HG02678 (cell line): ENCODE data around the gene ZBTB17.
A peak's percentile ranks its signal among the peaks of the same experiment; 100 is the strongest.
"Not testable (repeated sequence)": the region's sequence is repeated elsewhere in the genome, so short reads cannot be mapped to it uniquely, and the experiment has no call there.

Source experiments
- ATAC-seq: cut with Tn5 transposase; IDR thresholded peaks from one replicate; pipeline ENCODE4 v1.9.1; 2021; ENCODE audit warnings: mild to moderate bottlenecking, moderate library complexity; ENCODE audit not compliant: unreplicated experiment

The ZBTB17 gene

GRCh38 chr1:15937706-15938168, 38.2 kb downstream of the ZBTB17 start:
- no peak for ATAC-seq

GRCh38 chr1:15937146-15937545, 38.8 kb downstream of the ZBTB17 start:
- no peak for ATAC-seq

- no peak for ATAC-seq
These were observed 39.9 kb downstream of the ZBTB17 start for GRCh38 chr1:15936025-15936424.

- ATAC-seq = no peak
These were observed 40.6 kb downstream of the ZBTB17 start for GRCh38 chr1:15935056-15935950.

GRCh38 chr1:15934211-15935055, 41.5 kb downstream of the ZBTB17 start:
- ATAC-seq = no peak

- no peak for ATAC-seq
These were observed 42.2 kb downstream of the ZBTB17 start for GRCh38 chr1:15933684-15934083.

- ATAC-seq = no peak
These were observed 43.3 kb downstream of the ZBTB17 start for GRCh38 chr1:15932612-15933011.

GRCh38 chr1:15931884-15932283, 44.0 kb downstream of the ZBTB17 start:
- ATAC-seq = no peak

GRCh38 chr1:15931401-15931800, 44.5 kb downstream of the ZBTB17 start:
- ATAC-seq = no peak

- no peak for ATAC-seq
These were observed 46.6 kb downstream of the ZBTB17 start for GRCh38 chr1:15928971-15929965.

- ATAC-seq = not testable (repeated sequence)
These were observed 49.5 kb downstream of the ZBTB17 start for GRCh38 chr1:15926448-15926847.

GRCh38 chr1:15923241-15923640, 52.7 kb downstream of the ZBTB17 start:
- ATAC-seq = no peak

GRCh38 chr1:15918962-15919715, 56.8 kb downstream of the ZBTB17 start:
- ATAC-seq = peak; percentile 72

GRCh38 chr1:15916916-15917315, 59.0 kb downstream of the ZBTB17 start:
- ATAC-seq = no peak

GRCh38 chr1:15916417-15916816, 59.5 kb downstream of the ZBTB17 start:
- no peak for ATAC-seq

- no peak for ATAC-seq
These were observed 59.9 kb downstream of the ZBTB17 start for GRCh38 chr1:15915991-15916390.

GRCh38 chr1:15913607-15914006, 62.3 kb downstream of the ZBTB17 start:
- not testable (repeated sequence) for ATAC-seq

GRCh38 chr1:15911927-15912326, 64.0 kb downstream of the ZBTB17 start:
- no peak for ATAC-seq

- ATAC-seq = no peak
These were observed 64.8 kb downstream of the ZBTB17 start for GRCh38 chr1:15911141-15911540.

GRCh38 chr1:15908597-15908996, 67.3 kb downstream of the ZBTB17 start:
- no peak for ATAC-seq
